Kidney capillary endothelial cell (primary cell): ENCODE data around the gene ATAT1.

ENCODE experiments used
- DNase-seq: peaks from one replicate; pipeline ENCODE4 v3.0.0-alpha.2; 2018; ENCODE audit warnings: low spot score

ATAT1 gene

DNA sequence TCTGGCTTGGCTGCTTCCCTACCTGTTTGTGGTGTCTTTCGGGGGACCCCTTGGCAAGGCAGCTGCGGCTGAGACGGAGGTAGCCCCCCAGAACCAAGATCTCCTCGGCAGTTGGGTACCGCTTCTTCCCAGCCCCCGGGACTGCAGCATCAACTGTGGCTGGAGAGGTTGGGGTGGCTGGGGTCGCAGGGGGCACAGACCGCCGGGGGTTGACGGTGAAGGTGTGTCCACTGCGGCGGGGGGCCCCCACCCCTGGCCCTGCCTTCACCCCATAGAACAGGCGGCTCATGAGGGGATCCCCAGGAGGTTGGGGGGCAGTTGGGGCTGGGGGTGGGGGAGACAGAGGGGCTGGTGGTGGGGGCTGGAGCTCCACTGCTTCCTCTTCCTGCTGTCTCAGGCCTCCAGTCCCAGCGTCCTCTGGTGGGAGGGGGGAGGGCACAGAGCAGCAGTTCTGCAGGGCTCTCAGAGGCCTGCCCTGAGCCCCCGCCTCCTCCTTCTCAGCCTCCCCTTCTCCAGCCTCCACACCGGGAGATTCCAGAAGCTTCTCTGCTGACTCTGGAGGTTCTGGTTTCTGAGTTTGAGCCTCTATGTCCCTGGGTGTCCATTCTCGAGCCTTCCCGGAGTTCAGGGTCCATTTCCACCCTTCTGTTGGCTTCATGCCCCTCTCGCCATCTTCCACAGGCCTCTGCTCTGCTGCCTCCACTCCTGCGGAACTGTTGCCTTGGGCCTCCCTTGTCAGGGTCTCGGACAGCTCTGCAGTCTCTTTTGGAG, 57.9 kb downstream of the ATAT1 start:
- no peak for DNase-seq

DNA sequence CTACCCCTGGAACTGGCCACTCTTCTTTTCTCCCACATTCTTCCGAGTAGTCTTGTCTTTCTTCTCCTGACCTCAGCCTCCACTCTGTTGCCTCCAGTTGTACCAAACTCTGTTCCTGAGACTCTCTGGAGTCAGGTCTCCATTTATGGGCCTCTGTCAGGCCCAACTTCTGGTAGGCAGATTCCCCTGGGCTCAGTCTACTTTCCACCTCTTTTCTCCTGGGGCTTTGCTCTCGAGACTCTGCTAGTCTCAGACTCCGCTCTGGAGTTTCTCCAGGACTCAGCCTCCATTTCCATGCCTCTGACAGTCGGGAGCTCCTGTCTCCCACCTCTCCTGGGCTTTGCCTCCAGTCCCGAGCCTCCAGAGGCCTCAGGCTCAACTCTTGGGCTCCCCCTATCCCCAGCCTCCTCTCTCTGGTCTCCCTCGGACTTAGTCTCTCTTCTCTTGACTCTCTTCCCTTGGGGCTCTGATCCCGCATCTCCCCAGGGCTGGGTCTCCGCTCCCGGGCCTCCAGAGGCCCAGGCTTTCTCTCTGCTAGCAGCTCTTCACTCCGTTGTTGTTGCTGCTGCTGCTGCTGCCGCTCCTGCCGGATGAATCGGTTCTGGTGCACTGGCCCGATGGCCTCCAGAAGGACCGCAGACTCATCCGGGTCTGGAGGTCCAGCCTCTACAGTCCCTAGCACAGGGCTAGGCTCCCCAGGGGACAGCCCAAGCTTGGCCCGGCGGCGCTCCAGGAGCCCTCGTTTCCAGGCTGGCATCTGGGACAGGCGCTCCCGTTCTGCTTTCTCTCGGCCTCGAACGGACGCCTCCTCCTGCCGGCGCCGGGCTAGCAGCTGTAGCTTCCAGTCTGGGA, 58.7 kb downstream of the ATAT1 start:
- no peak for DNase-seq

DNA sequence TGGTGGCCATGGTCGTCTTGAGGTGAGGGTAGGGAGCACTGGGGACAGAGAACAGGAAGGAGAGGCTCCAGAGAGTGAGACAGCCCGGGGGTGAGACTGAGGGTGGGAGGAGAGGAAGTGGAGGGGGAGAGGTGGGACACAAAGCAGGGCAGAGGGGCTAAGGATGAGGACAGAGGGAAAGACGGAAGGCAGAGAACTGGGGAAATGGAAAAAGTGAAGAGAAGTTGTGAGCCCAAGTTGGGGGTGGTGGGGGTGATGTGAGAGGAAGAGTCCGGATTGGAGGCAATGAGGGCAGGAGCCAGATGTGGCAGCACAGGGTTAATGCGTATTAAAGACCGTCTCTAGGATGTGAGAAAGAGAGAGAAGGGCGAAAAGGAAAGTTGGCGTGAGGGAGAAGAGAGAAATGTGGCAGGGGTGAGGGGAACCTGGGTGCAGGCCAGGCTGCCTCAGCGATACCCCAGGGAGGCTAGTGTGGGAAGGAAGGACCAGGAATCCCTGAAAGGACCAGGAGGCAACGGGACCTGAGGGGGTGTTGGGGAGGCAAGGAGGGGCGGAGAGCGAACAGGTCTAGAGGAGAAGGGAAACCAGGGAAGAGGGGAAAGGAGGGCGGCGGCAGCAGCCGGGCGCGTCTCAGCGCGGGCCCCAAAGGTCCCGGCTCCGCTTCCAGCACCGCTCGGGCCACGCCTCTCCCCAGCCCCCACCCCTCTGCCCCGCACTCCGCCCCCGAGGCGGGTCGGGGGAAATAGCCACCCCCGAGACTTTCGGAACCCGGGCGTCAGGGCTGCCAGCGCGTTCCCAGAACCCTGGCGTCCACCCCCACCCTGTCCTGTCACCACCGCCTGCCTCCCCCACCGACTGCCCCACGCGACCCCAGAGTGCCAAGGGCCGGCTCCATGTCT, 59.6 kb downstream of the ATAT1 start, which contains the start of gene PPP1R18:
Gene PPP1R18 (minus strand): TSS at position 637 of the 899 bp plus-strand sequence. CDS start 627 bp downstream, at position 10.
- no peak for DNase-seq

DNA sequence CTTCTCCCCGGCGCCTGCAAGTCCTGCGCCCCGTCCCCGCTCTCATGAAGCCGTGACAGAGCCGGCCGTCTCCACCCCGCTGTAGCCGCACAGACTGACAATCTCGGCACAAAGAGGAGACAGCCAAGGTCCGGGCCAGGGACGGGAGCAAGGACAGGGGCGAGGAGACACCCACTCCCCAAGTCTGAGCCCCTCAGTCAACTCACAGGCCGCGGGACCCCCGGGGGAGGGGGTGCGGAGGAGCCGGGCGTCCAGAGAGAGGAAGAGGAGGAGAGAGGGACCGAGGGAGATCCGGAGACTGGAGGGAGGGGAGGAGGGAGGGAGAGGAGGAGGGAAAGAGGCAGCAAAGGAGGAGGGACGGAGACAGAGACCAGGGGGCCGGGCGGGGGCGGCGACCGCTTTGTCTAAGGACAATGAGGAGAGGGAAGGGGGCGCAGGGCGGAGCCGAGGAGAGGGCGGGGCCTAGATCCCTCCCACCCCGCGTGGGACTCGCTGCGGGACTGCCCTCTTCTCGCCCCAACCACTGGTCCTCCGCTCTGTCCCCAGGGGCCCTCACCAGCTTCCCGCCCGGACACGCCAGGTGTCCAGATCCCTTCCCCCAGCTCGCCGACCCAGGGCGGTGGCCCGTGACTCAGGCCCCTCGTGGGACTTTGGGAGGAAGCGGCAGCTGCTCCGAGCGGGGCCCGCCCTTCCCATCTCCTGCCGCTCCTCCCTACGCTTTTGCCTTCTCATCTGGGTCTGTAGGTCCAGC, 60.4 kb downstream of the ATAT1 start:
- DNase-seq: peak; percentile 97

DNA sequence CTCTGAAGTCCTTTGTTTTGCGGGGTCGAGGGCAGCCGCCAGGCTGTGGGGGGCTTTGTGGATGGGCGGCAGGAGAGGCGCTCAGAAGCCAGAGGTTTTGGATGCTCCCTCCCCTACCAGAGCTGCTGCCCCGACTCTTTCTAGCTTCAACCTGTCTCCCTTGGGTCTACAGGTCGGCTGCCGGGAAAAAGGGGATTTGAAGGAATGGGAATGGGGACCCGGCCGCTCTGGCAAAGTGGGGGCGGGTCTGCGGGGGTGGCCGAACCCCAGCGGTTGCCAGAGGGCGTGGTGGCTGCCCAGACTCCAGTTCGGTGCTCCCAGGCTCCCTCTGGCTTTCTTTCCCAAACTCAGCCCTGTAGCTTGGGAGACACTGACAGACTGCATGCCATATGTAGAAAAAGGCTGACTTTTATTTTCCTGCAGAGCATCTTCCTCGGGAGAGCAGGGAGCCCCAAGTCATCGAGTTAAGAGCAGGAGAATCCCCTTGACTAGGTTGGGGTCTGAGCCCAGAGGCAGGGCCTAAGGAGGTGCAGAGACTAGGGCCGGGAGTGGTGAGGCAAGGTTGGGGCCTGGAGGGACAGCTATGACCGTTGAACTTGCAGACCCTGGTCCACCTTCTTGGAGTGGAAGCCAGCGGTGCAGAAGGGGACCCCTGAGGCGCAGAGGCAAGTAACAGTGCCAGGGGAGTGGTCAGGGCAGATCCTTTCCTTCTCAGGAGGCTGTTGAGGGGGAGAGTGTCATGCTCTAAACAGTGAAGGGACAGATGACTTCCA, 61.2 kb downstream of the ATAT1 start:
- DNase-seq: no peak

DNA sequence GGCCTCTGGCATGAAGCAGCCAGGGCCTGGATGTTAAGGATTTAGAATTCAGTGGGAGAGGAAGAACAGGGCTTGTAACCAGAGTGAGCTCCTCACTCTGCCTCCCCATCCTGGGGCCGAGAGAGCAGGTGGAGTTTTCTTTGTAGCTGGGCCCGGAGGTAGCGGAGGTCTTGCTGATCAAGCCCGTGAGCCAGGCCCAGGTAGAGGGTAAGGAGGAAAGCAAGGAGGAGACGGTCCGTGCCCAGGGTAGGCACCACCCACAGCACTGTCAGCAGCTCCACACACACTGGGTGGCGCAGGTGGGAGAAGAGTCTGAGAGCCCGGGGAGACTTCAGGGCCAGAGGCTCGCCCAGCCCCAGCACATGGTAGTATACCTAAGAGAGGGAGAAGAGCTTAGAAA, 61.9 kb downstream of the ATAT1 start:
- DNase-seq: no peak

DNA sequence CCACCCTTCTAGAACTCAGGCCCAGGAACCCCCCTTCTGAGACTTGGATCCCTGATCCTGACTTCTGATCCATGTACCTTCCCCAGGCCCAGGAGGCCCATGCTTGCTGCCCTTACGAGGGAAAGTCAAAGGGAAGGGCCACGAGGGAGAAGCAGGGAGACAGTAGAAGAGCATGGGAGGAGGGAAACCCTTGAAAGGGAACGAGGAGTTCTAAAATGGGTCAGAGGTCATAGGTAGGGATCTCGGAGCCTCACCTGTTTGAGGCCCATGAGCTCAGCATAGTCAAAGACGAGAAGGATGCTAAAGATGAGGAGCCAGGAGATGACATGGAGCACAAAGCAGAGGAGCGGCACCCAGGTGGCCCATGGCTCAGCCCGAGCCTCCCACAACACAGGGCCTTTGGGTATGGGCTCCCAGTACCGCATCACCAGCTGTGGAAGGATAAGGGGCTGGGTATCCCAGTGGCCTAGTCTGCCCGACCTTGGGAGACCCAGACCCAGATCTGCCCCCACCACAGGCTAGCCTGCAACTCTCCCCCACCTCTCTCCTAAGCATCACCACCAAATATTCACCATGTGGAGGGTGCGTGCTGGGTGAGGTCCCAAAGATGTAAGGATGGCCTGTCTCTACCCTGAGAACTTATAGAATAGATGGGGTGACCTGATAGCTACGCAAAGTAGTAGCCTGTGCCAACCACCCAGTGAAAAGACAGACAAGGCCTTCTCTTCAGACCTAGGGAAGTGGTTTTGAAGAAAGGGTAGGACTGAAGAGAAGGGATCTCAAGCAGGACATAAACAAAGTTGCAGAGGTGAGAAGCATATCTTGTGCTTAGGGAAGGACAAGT, 62.6 kb downstream of the ATAT1 start:
- no peak for DNase-seq

DNA sequence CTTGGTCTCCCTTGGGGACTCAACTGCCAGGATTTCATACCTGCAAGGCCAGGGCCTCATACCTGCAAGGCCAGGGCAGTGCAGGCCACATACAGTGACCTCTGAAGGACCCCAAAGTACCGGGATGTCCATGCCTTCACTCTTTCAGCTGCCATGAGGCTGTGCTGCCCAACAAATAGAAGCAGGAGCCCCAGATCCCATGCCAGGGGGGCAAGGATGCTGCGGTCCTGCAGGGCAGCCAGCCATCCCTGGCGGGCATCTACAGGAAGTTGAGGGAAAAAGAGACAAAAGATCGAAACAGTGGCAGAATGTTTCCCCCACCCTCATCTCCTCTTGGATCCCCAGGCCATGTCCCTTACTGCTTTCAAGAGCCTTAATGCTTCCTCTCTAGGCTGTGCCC, 63.3 kb downstream of the ATAT1 start:
- DNase-seq: no peak

DNA sequence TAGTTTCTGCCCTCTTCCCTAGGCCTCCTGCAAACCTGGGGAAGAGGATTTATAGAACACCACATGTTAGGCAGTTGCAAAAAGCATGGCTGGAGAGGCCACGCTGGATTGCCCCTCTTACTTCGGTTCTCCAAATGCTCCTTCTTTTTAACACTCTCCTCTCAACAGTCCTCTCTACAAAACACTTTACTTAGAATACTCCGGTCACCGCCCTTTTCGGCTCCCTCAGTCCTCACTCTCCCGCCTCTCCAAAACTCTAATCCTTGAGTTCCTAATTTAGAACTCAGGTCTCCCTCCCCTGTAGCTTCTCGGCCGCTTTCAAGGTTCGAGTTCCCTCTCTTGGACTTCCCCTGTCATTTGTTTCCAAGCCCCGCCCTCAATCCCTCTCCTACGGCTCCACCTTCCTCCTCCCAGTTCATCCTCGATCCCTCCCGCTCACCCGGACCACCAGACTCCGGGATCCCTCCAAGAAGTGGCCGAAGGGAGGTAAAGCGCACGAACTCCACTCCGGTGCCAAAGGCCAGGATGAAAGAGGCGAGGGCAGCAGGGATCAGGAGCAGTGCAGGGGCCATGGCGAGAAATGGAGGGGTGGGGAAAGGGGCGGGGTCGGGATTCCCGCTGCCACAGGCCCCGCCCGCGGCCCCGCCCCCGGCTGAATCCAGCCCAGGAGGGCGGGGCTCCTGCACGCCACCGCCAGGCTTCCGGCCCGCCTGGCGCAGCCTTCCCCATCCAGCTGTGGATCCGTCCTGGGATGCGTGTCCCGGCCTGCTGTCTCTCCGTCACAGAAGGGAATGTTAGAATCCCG, 63.9 kb downstream of the ATAT1 start, which contains the start of gene NRM:
Gene NRM (minus strand): TSS at position 582 of the 805 bp plus-strand sequence. CDS start 10 bp downstream, at position 572.
- DNase-seq: peak; percentile 90

DNA sequence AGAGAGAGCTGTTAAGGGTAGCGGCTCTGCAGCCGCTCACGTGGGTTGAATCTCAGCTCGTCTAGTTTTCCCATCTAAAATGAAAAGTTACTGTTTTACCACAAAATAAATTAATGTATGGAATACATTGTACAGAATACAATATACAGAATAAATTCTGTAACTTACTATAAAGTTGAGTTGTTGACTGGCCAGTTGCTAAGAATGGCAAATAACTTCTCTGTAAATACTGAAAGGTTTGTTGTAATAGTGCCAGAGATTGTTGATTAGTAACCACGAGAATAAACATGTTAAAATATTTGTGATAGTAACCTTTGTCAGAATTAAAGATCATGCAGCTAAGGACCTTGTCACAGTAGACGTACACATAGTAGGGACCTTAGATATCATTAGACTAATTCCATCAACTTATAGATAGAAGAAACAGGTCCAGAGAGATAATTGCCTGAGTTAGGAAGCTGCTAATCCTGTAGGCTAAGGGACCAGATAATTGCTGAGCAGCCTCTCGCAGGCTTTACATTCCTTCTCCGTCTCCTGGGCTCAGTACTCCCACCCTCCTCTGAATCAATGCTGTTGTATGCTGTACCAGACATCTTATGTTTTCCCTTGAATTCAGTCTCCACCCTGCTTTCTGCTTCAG, 64.7 kb downstream of the ATAT1 start:
- DNase-seq: no peak
